Tibial artery (tissue), 4 donors: ENCODE data around the gene P2RX3.
A peak's percentile ranks its signal among the peaks of the same experiment; 100 is the strongest.

ENCODE experiments used
- DNase-seq, 2 donors: peaks; one replicate each; pipeline ENCODE4 v3.0.0-alpha.2; 2019
- H3K27ac ChIP-seq, 2 donors: fragments of 200-600 bp; sonication (generic) in 1 of 2; 1 replicate in 1 of 2; 2 replicates in 1 of 2; pipeline ENCODE4 v1.5.1; 2018 to 2019; ENCODE audit warnings: mild to moderate bottlenecking in 1 of 2
- H3K27me3 ChIP-seq, 2 donors: fragments of 200-600 bp; sonication (generic) in 1 of 2; one replicate each; pipeline versions ENCODE4 v1.5.1 to v1.6.0; 2016 to 2019
- H3K36me3 ChIP-seq, 3 donors: fragments of 200-600 bp; sonication (generic) in 2 of 3; one replicate each; pipeline ENCODE4 v1.5.1; 2016 to 2019; ENCODE audit warnings: mild to moderate bottlenecking in 2 of 3
- H3K4me1 ChIP-seq, 4 donors: fragments of 200-600 bp; sonication (generic) in 2 of 4; 1 replicate in 3 of 4; 2 replicates in 1 of 4; pipeline ENCODE4 v1.5.1; 2016 to 2019
- H3K4me3 ChIP-seq, 2 donors: fragments of 200-600 bp; sonication (generic) in 1 of 2; 1 replicate in 1 of 2; 2 replicates in 1 of 2; pipeline ENCODE4 v1.5.1; 2018 to 2019; ENCODE audit warnings: mild to moderate bottlenecking in 2 of 2
- H3K9me3 ChIP-seq, 3 donors: fragments of 200-600 bp; sonication (generic) in 1 of 3; one replicate each; pipeline ENCODE4 v1.5.1; 2016 to 2019
- intact Hi-C: fragments of 100-400 bp; cut with DNase I; formaldehyde crosslinking; loops from one replicate; pipeline ENCODE4 v1.15.0; 2023; ENCODE audit warnings: low total_unique reads
- TF ChIP-seq, protein P1 (sequence below), 2 experiments: fragments of 200-600 bp in 1 of 2; fragments of 450-650 bp in 1 of 2; IDR thresholded peaks; one replicate each; pipeline ENCODE4 v1.5.1; 2017 to 2019; ENCODE audit warnings: antibody characterized with exemption in 2 of 2, mild to moderate bottlenecking in 1 of 2, moderate library complexity in 1 of 2

Gene P2RX3

DNA sequence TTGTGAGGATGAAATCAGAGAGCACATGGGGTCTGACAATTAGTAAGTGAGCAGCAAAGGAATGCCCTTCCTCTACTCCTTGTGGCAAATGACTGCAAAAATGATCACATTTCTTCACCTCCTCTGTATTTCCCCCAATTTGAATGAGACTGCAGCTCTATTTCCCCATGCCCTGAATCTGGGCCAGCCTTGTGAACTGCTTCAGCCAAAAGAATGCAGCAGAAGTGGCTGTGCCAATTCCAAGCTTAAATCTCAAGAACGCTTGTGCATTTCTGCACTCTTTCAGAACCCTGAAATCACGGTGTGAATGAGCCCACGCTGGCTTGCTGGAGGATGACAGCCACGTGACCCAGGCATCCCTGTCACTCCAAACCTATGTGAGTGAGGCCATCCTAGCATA, 78.9 kb downstream of the P2RX3 start:
- H3K4me3 ChIP-seq, result no peak overlapping the region
- no peaks in the 10 kb centered on the region for H3K27me3 ChIP-seq
- H3K9me3 ChIP-seq, result no peaks in the 10 kb centered on the region
- peak in 1 of 2 donors; percentile 68 for DNase-seq
- intact Hi-C loops, result no loop called here
- TF ChIP-seq, protein P1, sequence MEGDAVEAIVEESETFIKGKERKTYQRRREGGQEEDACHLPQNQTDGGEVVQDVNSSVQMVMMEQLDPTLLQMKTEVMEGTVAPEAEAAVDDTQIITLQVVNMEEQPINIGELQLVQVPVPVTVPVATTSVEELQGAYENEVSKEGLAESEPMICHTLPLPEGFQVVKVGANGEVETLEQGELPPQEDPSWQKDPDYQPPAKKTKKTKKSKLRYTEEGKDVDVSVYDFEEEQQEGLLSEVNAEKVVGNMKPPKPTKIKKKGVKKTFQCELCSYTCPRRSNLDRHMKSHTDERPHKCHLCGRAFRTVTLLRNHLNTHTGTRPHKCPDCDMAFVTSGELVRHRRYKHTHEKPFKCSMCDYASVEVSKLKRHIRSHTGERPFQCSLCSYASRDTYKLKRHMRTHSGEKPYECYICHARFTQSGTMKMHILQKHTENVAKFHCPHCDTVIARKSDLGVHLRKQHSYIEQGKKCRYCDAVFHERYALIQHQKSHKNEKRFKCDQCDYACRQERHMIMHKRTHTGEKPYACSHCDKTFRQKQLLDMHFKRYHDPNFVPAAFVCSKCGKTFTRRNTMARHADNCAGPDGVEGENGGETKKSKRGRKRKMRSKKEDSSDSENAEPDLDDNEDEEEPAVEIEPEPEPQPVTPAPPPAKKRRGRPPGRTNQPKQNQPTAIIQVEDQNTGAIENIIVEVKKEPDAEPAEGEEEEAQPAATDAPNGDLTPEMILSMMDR (IDR thresholded peaks at IDR 0.05), result no peak
- peaks cover 70 to 98% (median 76%) of the 10 kb centered on the region in 3 donors for H3K36me3 ChIP-seq
- H3K27ac ChIP-seq, result peak overlapping the region in 1 of 2 donors; percentile 0
- H3K4me1 ChIP-seq, result peaks cover 0 to 12% (median 5%) of the 10 kb centered on the region in 4 donors

DNA sequence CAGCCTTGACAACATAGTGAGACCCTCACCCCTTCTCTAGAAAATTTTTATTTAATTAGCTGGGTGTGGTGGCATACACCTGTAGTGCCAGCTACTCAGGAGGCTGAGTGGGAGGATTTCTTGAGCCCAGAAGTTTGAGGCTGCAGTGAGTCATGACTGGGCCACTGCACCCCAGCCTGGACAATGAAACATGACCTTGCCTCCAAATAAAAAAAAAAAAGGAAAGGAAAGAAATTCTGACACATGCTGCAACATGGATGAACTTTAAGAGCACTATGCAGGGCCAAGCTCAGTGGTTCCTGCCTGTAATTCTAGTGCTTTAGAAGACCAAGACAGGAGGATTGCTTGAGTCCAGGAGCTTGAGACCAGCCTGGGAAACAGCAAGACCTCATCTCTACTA, 80.0 kb downstream of the P2RX3 start:
- Histone ChIP-seq H3K9me3 (no peaks in the 10 kb centered on the region), H3K36me3 (peaks cover 59 to 99% (median 84%) of the 10 kb centered on the region in 3 donors)
- no peak for DNase-seq

DNA sequence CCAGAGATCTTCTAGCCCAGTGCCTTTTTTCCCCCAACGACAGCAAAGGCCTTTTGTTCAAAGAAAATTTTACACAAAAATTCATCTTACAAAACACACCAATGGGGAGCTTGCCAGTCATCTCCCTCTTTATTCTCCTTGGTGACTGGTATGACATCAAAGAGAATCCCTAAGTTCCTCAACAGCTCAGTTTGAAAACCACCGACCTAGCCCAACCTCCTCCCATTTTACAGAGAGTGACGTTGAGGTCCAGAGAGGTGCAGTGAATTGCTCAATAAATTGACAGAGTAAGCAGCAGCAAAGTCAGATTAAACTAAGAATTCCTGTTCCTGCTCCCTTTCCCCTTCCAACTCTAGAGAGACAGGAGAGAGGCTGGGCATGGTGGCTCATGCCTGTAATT, 81.0 kb downstream of the P2RX3 start:
- TF ChIP-seq, protein P1 (IDR thresholded peaks at IDR 0.05), result no peak
- H3K4me3 ChIP-seq, result no peak overlapping the region
- H3K27ac ChIP-seq, result no peak overlapping the region
- no peaks in the 10 kb centered on the region for H3K9me3 ChIP-seq
- H3K27me3 ChIP-seq, result no peaks in the 10 kb centered on the region
- H3K4me1 ChIP-seq, result peaks cover 0 to 19% (median 10%) of the 10 kb centered on the region in 4 donors
- intact Hi-C loops, result no loop called here
- no peak for DNase-seq
- peaks cover 50 to 99% (median 84%) of the 10 kb centered on the region in 3 donors for H3K36me3 ChIP-seq

More for the DNA sequence above, 80.0 kb downstream of the P2RX3 start:
- peaks cover 0 to 12% (median 5%) of the 10 kb centered on the region in 4 donors for H3K4me1 ChIP-seq
- H3K4me3 ChIP-seq, result no peak overlapping the region
- TF ChIP-seq, protein P1 (IDR thresholded peaks at IDR 0.05), result no peak
- intact Hi-C loops, result no loop called here
- no peaks in the 10 kb centered on the region for H3K27me3 ChIP-seq
- H3K27ac ChIP-seq, result no peak overlapping the region

DNA sequence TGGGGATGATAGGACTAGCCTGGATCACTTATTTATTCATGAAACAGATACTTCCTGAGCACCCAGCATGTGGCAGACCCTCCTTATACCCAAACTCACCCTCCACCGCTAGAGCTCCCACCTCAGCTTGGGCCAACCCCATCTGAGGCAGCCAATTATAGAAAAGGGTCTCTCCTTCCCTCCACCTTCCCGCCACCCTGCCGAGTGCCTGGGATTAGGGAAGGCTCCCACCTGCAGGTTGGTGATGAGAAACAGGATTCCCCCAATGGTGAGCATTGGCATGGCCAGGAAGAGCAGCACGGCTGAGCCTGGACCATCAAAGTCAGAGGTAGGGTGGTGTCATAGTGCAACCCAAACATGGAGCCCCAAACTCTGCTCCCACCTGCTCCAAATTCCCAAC, 82.9 kb downstream of the P2RX3 start:
- Histone ChIP-seq H3K27ac (no peak overlapping the region), H3K36me3 (peaks cover 34 to 82% (median 67%) of the 10 kb centered on the region in 3 donors), H3K4me1 (peaks cover 0 to 38% (median 29%) of the 10 kb centered on the region in 4 donors), H3K27me3 (no peaks in the 10 kb centered on the region), H3K4me3 (no peak overlapping the region), H3K9me3 (no peaks in the 10 kb centered on the region)
- no peak for DNase-seq
- intact Hi-C loops, result no loop called here
- TF ChIP-seq, protein P1 (IDR thresholded peaks at IDR 0.05), result no peak

DNA sequence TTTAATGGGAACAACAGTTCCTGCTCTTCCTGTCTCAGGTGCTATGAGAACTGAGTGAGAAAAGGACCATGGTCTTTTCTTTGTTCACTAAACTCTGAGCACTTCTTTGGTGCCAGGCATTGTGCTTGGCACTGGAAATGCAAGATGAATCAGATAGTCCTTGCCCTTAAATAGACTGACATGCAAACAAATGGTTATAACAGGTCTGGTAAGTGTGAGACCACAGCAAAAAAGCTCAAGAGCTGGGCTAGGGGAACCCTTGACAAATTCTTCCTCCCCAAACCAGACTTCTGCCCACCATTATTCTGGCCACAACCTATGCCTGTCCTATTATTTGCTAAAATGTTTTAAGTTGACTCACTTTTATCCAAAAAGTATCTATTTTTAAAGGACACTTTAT, 83.7 kb downstream of the P2RX3 start:
- Histone ChIP-seq H3K36me3 (peaks cover 27 to 75% (median 59%) of the 10 kb centered on the region in 3 donors), H3K4me3 (no peak overlapping the region), H3K4me1 (peaks cover 0 to 43% (median 35%) of the 10 kb centered on the region in 4 donors), H3K27me3 (no peaks in the 10 kb centered on the region), H3K27ac (no peak overlapping the region), H3K9me3 (no peaks in the 10 kb centered on the region)
- intact Hi-C loops, result no loop called here
- no peak for DNase-seq
- TF ChIP-seq, protein P1 (IDR thresholded peaks at IDR 0.05), result no peak
